Activated CD4-positive, alpha-beta memory T cell treated with anti-CD3 and anti-CD28 coated beads, Interleukin-2, amount 10 ng/mL, durations not matched to agents 7 days and 5 days (primary cell): ENCODE results near the gene CPAMD8. TPM values are rescaled to one million over a fixed set of nuclear protein-coding genes. Genes with fewer than 3 reads are reported as not detected.

Experiments
- CTCF ChIA-PET: fragments of 350-600 bp; sonication (Branson Sonifier 250); formaldehyde crosslinking; loops from one replicate; lab custom pipeline; 2021; ENCODE audit warnings: antibody characterized with exemption, inconsistent platforms; lab: Charles Lee
- POLR2A ChIA-PET: fragments of 350-600 bp; sonication (Branson Sonifier 250); formaldehyde crosslinking; loops from one replicate; lab custom pipeline; 2021; ENCODE audit warnings: antibody characterized with exemption; lab: Charles Lee
- DNase-seq: peaks from one replicate; pipeline ENCODE4 v3.0.0-alpha.2; 2020
- H3K27ac Mint-ChIP-seq: one replicate; pipeline ENCODE4 v1.8.0; 2021; ENCODE audit warnings: mild to moderate bottlenecking, mixed read lengths
- H3K27me3 Mint-ChIP-seq: one replicate; pipeline ENCODE4 v1.8.0; 2021; ENCODE audit warnings: mixed read lengths
- H3K36me3 Mint-ChIP-seq: one replicate; pipeline ENCODE4 v1.8.0; 2021; ENCODE audit warnings: low read depth, mixed read lengths
- H3K4me1 Mint-ChIP-seq: one replicate; pipeline ENCODE4 v1.8.0; 2021; ENCODE audit warnings: mixed read lengths
- H3K4me3 Mint-ChIP-seq: one replicate; pipeline ENCODE4 v1.8.0; 2021; ENCODE audit warnings: mild to moderate bottlenecking, mixed read lengths
- H3K9me3 Mint-ChIP-seq: one replicate; pipeline ENCODE4 v1.8.0; 2021; ENCODE audit warnings: mixed read lengths
- total RNA-seq, 2 experiments: library from RNA; stranded (reverse); gene quantifications; one replicate each; pipeline ENCODE4 v1.2.3, GENCODE V29; 2021

The CPAMD8 gene
- total RNA-seq, 2 experiments from 2014 or later: 1.2 to 1.4 TPM

DNA sequence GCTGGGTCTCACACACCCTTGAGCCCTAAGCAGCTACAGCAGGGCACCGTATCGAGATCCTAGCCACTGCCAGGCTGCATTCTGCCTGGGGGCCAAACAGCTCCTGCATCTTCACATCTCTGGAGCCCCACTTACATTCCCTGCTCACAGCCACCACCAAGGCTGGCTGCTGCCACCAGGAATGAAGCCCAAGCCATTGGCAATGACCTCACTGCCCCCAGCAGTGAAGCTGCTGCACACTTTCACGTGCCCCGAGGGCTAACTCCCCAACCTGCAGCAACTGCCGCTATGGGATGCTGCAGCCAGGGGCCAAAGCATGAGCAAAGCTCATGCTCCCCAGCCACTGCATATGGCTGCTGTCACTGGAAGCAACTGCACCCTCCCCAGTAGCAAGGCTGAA lies 95.9 kb downstream of the CPAMD8 start:
- no peaks in the 10 kb centered on the region for H3K36me3 Mint-ChIP-seq
- peaks cover 16% of the 10 kb centered on the region for H3K27me3 Mint-ChIP-seq
- H3K27ac Mint-ChIP-seq: no peak overlapping the region
- ChIA-PET CTCF (no interaction called here), POLR2A (no interaction called here)
- no peak overlapping the region for H3K4me3 Mint-ChIP-seq
- no peaks in the 10 kb centered on the region for H3K4me1 Mint-ChIP-seq
- no peak for DNase-seq
- peaks cover 33% of the 10 kb centered on the region for H3K9me3 Mint-ChIP-seq

- POLR2A ChIA-PET: no interaction called here
Measured at GRCh38 chr19:16928916-16929315, 97.7 kb downstream of the CPAMD8 start.

DNA sequence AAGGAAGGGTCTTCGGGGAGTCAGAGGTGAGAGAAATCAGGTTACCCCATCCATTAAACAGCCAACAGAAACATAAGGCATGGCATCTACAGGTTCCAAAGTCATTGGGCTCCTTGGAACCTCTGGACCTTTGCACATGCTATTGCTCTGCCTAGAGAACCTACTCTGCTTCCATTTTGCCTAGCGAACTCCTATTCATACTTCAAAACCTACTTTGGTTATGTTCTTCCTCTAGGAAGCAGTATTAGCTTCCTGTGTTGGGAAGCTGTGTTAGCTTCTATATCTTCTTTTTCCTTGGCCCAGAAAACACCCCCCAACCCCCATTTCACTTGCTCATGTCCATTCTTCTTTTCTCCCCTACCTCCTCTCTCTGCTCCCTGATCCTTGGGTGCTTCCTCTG lies 98.3 kb downstream of the CPAMD8 start:
- peaks cover 24% of the 10 kb centered on the region for H3K9me3 Mint-ChIP-seq
- H3K4me3 Mint-ChIP-seq: no peak overlapping the region
- POLR2A ChIA-PET: no interaction called here
- DNase-seq: no peak
- no peaks in the 10 kb centered on the region for H3K4me1 Mint-ChIP-seq
- peaks cover 4% of the 10 kb centered on the region for H3K27me3 Mint-ChIP-seq
- CTCF ChIA-PET: no interaction called here
- H3K27ac Mint-ChIP-seq: no peak overlapping the region
- H3K36me3 Mint-ChIP-seq: no peaks in the 10 kb centered on the region

More at GRCh38 chr19:16928916-16929315, 97.7 kb downstream of the CPAMD8 start:
- H3K27ac Mint-ChIP-seq: no peak overlapping the region
- peaks cover 10% of the 10 kb centered on the region for H3K27me3 Mint-ChIP-seq
- H3K4me1 Mint-ChIP-seq: no peaks in the 10 kb centered on the region
- no peaks in the 10 kb centered on the region for H3K36me3 Mint-ChIP-seq
- H3K4me3 Mint-ChIP-seq: no peak overlapping the region
- H3K9me3 Mint-ChIP-seq: peaks cover 30% of the 10 kb centered on the region
- no peak for DNase-seq
- CTCF ChIA-PET: no interaction called here

GRCh38 chr19:16927883-16928282 lies 98.7 kb downstream of the CPAMD8 start:
- H3K36me3 Mint-ChIP-seq: no peaks in the 10 kb centered on the region
- ChIA-PET POLR2A (no interaction called here), CTCF (no interaction called here)
- H3K27me3 Mint-ChIP-seq: peaks cover 3% of the 10 kb centered on the region
- H3K27ac Mint-ChIP-seq: no peak overlapping the region
- H3K9me3 Mint-ChIP-seq: peaks cover 23% of the 10 kb centered on the region
- no peaks in the 10 kb centered on the region for H3K4me1 Mint-ChIP-seq
- no peak for DNase-seq
- no peak overlapping the region for H3K4me3 Mint-ChIP-seq

- Mint-ChIP-seq H3K36me3 (no peaks in the 10 kb centered on the region), H3K4me3 (no peak overlapping the region), H3K4me1 (no peaks in the 10 kb centered on the region), H3K9me3 (peaks cover 16% of the 10 kb centered on the region), H3K27me3 (no peaks in the 10 kb centered on the region), H3K27ac (no peak overlapping the region)
- POLR2A ChIA-PET: no interaction called here
- DNase-seq: no peak
- CTCF ChIA-PET: no interaction called here
Measured at GRCh38 chr19:16922949-16923348, 103.7 kb downstream of the CPAMD8 start.

- CTCF ChIA-PET: no interaction called here
- no peak for DNase-seq
- Mint-ChIP-seq H3K27ac (no peak overlapping the region), H3K4me3 (no peak overlapping the region), H3K9me3 (peaks cover 16% of the 10 kb centered on the region), H3K4me1 (no peaks in the 10 kb centered on the region), H3K27me3 (no peaks in the 10 kb centered on the region), H3K36me3 (no peaks in the 10 kb centered on the region)
- POLR2A ChIA-PET: no interaction called here
Measured at GRCh38 chr19:16922592-16922934, 104.0 kb downstream of the CPAMD8 start.

GRCh38 chr19:16921766-16922591 lies 104.6 kb downstream of the CPAMD8 start:
- peaks cover 16% of the 10 kb centered on the region for H3K9me3 Mint-ChIP-seq
- H3K36me3 Mint-ChIP-seq: no peaks in the 10 kb centered on the region
- H3K4me1 Mint-ChIP-seq: no peaks in the 10 kb centered on the region
- ChIA-PET POLR2A (no interaction called here), CTCF (no interaction called here)
- no peak overlapping the region for H3K4me3 Mint-ChIP-seq
- no peak overlapping the region for H3K27ac Mint-ChIP-seq
- H3K27me3 Mint-ChIP-seq: no peaks in the 10 kb centered on the region
- DNase-seq: no peak

DNA sequence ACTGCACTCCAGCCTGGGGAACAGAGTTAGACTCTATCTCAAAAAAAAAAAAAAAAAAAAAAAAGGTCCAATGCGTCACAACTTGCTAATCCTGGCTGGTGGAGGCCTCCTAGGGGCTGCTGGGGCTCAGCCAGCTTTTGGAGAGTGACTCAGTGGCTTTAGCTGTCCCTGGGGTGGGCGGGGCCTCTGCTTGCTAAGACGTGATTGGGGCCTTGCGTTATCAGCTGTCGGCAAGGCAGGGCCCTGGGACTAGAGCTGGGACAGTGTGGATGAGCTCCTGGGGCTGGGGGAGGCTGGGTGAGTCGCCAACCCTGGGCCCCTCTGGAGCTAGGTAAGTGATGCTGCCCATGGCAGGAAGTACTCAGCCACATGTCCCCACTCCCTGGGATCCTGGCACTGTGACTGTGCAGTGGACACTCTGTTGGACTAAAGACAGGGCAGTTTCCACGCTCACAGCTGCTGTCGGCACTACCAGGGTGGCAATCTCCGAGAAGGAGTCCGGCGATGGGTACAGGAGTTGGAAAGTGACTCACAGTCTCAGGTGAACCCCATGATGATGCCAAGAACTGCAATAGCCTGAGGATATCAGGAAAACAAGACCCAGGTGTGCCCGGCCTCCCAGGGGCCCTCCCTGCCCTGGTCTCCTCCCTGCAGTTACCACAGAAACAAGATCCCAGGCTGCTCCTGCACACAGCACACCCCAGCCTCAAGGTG lies 105.6 kb downstream of the CPAMD8 start:
- ChIA-PET CTCF (no interaction called here), POLR2A (no interaction called here)
- no peak overlapping the region for H3K4me3 Mint-ChIP-seq
- no peaks in the 10 kb centered on the region for H3K27me3 Mint-ChIP-seq
- H3K4me1 Mint-ChIP-seq: no peaks in the 10 kb centered on the region
- no peak for DNase-seq
- H3K27ac Mint-ChIP-seq: no peak overlapping the region
- H3K36me3 Mint-ChIP-seq: no peaks in the 10 kb centered on the region
- peaks cover 9% of the 10 kb centered on the region for H3K9me3 Mint-ChIP-seq

- POLR2A ChIA-PET: no interaction called here
- no peak overlapping the region for H3K4me3 Mint-ChIP-seq
- H3K4me1 Mint-ChIP-seq: no peaks in the 10 kb centered on the region
- CTCF ChIA-PET: no interaction called here
- H3K27ac Mint-ChIP-seq: no peak overlapping the region
- no peaks in the 10 kb centered on the region for H3K27me3 Mint-ChIP-seq
- DNase-seq: no peak
- peaks cover 2% of the 10 kb centered on the region for H3K9me3 Mint-ChIP-seq
- no peaks in the 10 kb centered on the region for H3K36me3 Mint-ChIP-seq
Measured at GRCh38 chr19:16919496-16919895, 107.1 kb downstream of the CPAMD8 start.

- Mint-ChIP-seq H3K9me3 (peaks cover 16% of the 10 kb centered on the region), H3K27me3 (no peaks in the 10 kb centered on the region), H3K4me1 (no peaks in the 10 kb centered on the region), H3K27ac (no peak overlapping the region), H3K36me3 (no peaks in the 10 kb centered on the region), H3K4me3 (no peak overlapping the region)
- no peak for DNase-seq
- ChIA-PET CTCF (no interaction called here), POLR2A (no interaction called here)
Measured at GRCh38 chr19:16917401-16917800, 109.2 kb downstream of the CPAMD8 start.

- CTCF ChIA-PET: no interaction called here
- Mint-ChIP-seq H3K4me3 (no peak overlapping the region), H3K27me3 (no peaks in the 10 kb centered on the region), H3K36me3 (peaks cover 2% of the 10 kb centered on the region), H3K9me3 (peaks cover 21% of the 10 kb centered on the region), H3K27ac (no peak overlapping the region), H3K4me1 (no peaks in the 10 kb centered on the region)
- DNase-seq: no peak
- POLR2A ChIA-PET: no interaction called here
Measured at GRCh38 chr19:16915734-16916133, 110.9 kb downstream of the CPAMD8 start.

- no peak overlapping the region for H3K4me3 Mint-ChIP-seq
- DNase-seq: no peak
- peaks cover 21% of the 10 kb centered on the region for H3K9me3 Mint-ChIP-seq
- no peaks in the 10 kb centered on the region for H3K27me3 Mint-ChIP-seq
- POLR2A ChIA-PET: no interaction called here
- CTCF ChIA-PET: no interaction called here
- H3K4me1 Mint-ChIP-seq: no peaks in the 10 kb centered on the region
- peaks cover 2% of the 10 kb centered on the region for H3K36me3 Mint-ChIP-seq
- no peak overlapping the region for H3K27ac Mint-ChIP-seq
Measured at GRCh38 chr19:16915135-16915534, 111.5 kb downstream of the CPAMD8 start.

- ChIA-PET CTCF (no interaction called here), POLR2A (no interaction called here)
- DNase-seq: no peak
- Mint-ChIP-seq H3K4me3 (no peak overlapping the region), H3K27me3 (no peaks in the 10 kb centered on the region), H3K9me3 (peaks cover 18% of the 10 kb centered on the region), H3K27ac (no peak overlapping the region), H3K4me1 (no peaks in the 10 kb centered on the region), H3K36me3 (peaks cover 2% of the 10 kb centered on the region)
Measured at GRCh38 chr19:16914421-16914820, 112.2 kb downstream of the CPAMD8 start.

- H3K4me3 Mint-ChIP-seq: no peak overlapping the region
Measured at GRCh38 chr19:16912780-16913179, 113.8 kb downstream of the CPAMD8 start.

More at GRCh38 chr19:16912780-16913179, 113.8 kb downstream of the CPAMD8 start:
- ChIA-PET POLR2A (no interaction called here), CTCF (no interaction called here)
- no peak for DNase-seq
- Mint-ChIP-seq H3K9me3 (peaks cover 18% of the 10 kb centered on the region), H3K27me3 (no peaks in the 10 kb centered on the region), H3K4me1 (no peaks in the 10 kb centered on the region), H3K27ac (no peak overlapping the region), H3K36me3 (peaks cover 2% of the 10 kb centered on the region)
